ENCODE results near the gene TIE1.

The TIE1 gene

DNA sequence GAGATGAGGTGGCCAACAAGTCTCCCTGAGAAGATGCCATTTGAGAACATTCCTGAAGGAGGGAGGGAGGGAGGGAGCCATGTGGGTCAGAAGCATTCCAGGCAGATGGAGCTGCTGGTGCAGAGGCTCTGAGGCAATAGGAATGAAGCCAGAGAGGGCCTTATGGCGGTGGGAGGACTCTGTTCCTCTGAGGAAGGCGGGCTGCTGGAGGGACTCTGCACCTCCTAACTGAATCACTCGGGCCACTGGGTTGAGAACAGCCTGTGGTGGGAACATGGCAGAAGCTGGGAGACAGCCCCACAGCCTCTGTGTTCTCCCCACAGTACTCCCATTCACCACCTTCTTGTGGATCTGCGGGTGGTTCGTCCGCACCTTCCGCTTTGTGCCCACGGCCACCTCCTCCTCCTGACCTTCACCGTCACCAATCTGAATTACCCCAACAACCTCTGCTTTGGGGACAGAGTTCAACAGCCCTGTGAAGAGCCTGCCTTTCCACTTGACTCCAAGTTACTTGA is 33.4 kb upstream of the TIE1 start:
- TF ChIP-seq, protein P1, sequence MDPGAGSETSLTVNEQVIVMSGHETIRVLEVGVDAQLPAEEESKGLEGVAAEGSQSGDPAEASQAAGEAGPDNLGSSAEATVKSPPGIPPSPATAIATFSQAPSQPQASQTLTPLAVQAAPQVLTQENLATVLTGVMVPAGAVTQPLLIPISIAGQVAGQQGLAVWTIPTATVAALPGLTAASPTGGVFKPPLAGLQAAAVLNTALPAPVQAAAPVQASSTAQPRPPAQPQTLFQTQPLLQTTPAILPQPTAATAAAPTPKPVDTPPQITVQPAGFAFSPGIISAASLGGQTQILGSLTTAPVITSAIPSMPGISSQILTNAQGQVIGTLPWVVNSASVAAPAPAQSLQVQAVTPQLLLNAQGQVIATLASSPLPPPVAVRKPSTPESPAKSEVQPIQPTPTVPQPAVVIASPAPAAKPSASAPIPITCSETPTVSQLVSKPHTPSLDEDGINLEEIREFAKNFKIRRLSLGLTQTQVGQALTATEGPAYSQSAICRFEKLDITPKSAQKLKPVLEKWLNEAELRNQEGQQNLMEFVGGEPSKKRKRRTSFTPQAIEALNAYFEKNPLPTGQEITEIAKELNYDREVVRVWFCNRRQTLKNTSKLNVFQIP (CRISPR knock-in tag; IDR thresholded peaks at IDR 0.05; ENCODE audit: borderline replicate concordance, low read depth): no peak
- TF ChIP-seq PPARA (CRISPR knock-in tag; IDR thresholded peaks at IDR 0.05; ENCODE audit: borderline replicate concordance) (no peak), SNAI2 (CRISPR knock-in tag; IDR thresholded peaks at IDR 0.05) (no peak), ZC3H10 (CRISPR knock-in tag; IDR thresholded peaks at IDR 0.05) (no peak), CSDC2 (CRISPR knock-in tag; IDR thresholded peaks at IDR 0.05) (no peak), BACH2 (CRISPR knock-in tag; IDR thresholded peaks at IDR 0.05; ENCODE audit: borderline replicate concordance) (no peak), TOX (CRISPR knock-in tag; IDR thresholded peaks at IDR 0.05; ENCODE audit: borderline replicate concordance) (no peak), ISL1 (CRISPR knock-in tag; IDR thresholded peaks at IDR 0.05) (no peak), ESRRG (CRISPR knock-in tag; IDR thresholded peaks at IDR 0.05) (no peak), ZFP30 (CRISPR knock-in tag; IDR thresholded peaks at IDR 0.05) (no peak)
- TF ChIP-seq, protein P2, sequence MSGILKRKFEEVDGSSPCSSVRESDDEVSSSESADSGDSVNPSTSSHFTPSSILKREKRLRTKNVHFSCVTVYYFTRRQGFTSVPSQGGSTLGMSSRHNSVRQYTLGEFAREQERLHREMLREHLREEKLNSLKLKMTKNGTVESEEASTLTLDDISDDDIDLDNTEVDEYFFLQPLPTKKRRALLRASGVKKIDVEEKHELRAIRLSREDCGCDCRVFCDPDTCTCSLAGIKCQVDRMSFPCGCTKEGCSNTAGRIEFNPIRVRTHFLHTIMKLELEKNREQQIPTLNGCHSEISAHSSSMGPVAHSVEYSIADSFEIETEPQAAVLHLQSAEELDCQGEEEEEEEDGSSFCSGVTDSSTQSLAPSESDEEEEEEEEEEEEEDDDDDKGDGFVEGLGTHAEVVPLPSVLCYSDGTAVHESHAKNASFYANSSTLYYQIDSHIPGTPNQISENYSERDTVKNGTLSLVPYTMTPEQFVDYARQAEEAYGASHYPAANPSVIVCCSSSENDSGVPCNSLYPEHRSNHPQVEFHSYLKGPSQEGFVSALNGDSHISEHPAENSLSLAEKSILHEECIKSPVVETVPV (CRISPR knock-in tag; IDR thresholded peaks at IDR 0.05): no peak
- TF ChIP-seq, protein P3, sequence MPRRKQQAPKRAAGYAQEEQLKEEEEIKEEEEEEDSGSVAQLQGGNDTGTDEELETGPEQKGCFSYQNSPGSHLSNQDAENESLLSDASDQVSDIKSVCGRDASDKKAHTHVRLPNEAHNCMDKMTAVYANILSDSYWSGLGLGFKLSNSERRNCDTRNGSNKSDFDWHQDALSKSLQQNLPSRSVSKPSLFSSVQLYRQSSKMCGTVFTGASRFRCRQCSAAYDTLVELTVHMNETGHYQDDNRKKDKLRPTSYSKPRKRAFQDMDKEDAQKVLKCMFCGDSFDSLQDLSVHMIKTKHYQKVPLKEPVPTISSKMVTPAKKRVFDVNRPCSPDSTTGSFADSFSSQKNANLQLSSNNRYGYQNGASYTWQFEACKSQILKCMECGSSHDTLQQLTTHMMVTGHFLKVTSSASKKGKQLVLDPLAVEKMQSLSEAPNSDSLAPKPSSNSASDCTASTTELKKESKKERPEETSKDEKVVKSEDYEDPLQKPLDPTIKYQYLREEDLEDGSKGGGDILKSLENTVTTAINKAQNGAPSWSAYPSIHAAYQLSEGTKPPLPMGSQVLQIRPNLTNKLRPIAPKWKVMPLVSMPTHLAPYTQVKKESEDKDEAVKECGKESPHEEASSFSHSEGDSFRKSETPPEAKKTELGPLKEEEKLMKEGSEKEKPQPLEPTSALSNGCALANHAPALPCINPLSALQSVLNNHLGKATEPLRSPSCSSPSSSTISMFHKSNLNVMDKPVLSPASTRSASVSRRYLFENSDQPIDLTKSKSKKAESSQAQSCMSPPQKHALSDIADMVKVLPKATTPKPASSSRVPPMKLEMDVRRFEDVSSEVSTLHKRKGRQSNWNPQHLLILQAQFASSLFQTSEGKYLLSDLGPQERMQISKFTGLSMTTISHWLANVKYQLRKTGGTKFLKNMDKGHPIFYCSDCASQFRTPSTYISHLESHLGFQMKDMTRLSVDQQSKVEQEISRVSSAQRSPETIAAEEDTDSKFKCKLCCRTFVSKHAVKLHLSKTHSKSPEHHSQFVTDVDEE (CRISPR knock-in tag; IDR thresholded peaks at IDR 0.05): no peak
- ATAC-seq: peak; percentile 56

DNA sequence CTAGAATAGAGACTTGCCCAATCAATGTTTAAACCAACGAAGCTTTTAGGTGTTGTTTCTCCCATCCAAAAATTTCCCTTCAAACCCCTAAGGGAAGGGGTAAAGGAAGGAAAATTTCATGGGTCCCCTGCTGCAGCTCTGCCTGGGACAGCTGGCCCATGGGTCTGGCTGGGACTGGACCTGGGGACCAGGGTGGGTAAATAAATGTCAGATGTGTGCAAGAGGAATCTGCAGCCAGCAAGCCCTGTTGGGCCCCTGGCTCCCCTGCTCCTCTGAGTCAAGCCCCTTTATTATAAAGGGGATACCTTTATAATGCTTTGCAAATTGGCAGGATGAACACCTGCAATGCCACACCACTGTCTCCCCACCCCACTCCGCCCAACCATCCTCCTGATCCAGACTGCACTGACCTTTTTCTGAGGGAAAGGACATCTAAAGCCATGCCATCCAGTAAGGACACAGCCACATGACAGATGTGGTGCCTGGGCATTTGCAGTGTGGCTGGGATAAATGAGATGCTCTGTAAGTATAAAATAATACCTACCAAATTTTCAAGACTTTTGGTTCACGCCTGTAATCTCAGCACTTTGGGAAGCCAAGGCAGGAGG is 32.9 kb upstream of the TIE1 start:
- no peak for ATAC-seq
- TF ChIP-seq ZNF70 (CRISPR knock-in tag; IDR thresholded peaks at IDR 0.05): no peak
- TF ChIP-seq, protein P1 (CRISPR knock-in tag; IDR thresholded peaks at IDR 0.05; ENCODE audit: borderline replicate concordance, low read depth): no peak
- TF ChIP-seq ESRRG (CRISPR knock-in tag; IDR thresholded peaks at IDR 0.05): no peak
- no peak for TF ChIP-seq OSR1 (CRISPR knock-in tag; IDR thresholded peaks at IDR 0.05)
- no peak for TF ChIP-seq ZNF565 (CRISPR knock-in tag; conservative IDR thresholded peaks at IDR 0.05; ENCODE audit: low read depth)
- TF ChIP-seq ZC3H10 (CRISPR knock-in tag; IDR thresholded peaks at IDR 0.05): no peak
- no peak for TF ChIP-seq RARB (CRISPR knock-in tag; IDR thresholded peaks at IDR 0.05)
- TF ChIP-seq, protein P4, sequence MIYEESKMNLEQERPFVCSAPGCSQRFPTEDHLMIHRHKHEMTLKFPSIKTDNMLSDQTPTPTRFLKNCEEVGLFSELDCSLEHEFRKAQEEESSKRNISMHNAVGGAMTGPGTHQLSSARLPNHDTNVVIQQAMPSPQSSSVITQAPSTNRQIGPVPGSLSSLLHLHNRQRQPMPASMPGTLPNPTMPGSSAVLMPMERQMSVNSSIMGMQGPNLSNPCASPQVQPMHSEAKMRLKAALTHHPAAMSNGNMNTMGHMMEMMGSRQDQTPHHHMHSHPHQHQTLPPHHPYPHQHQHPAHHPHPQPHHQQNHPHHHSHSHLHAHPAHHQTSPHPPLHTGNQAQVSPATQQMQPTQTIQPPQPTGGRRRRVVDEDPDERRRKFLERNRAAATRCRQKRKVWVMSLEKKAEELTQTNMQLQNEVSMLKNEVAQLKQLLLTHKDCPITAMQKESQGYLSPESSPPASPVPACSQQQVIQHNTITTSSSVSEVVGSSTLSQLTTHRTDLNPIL (CRISPR knock-in tag; IDR thresholded peaks at IDR 0.05; ENCODE audit: low read depth): no peak
- TF ChIP-seq, protein P3 (CRISPR knock-in tag; IDR thresholded peaks at IDR 0.05): no peak
- no peak for TF ChIP-seq ISL1 (CRISPR knock-in tag; IDR thresholded peaks at IDR 0.05)
- no peak for TF ChIP-seq TOX (CRISPR knock-in tag; IDR thresholded peaks at IDR 0.05; ENCODE audit: borderline replicate concordance)
- TF ChIP-seq ZFP30 (CRISPR knock-in tag; IDR thresholded peaks at IDR 0.05): no peak
- no peak for TF ChIP-seq ZNF8 (CRISPR knock-in tag; IDR thresholded peaks at IDR 0.05)
- TF ChIP-seq TCF4 (CRISPR knock-in tag; IDR thresholded peaks at IDR 0.05; ENCODE audit: borderline replicate concordance): no peak
- TF ChIP-seq GLIS3 (CRISPR knock-in tag; IDR thresholded peaks at IDR 0.05): no peak
- TF ChIP-seq, protein P2 (CRISPR knock-in tag; IDR thresholded peaks at IDR 0.05): no peak
- TF ChIP-seq ARNTL (CRISPR knock-in tag; IDR thresholded peaks at IDR 0.05; ENCODE audit: borderline replicate concordance, low read depth): no peak
- no peak for TF ChIP-seq PPARA (CRISPR knock-in tag; IDR thresholded peaks at IDR 0.05; ENCODE audit: borderline replicate concordance)

Measured in SK-N-SH treated with all-trans-retinoic acid at 6 μM for 48 hours (cell line).